Non-pigmented ciliary epithelial cell (primary cell): ENCODE measurements around the gene FHIT.

Experiments
- DNase-seq: peaks from one replicate; pipeline ENCODE4 v3.0.0-alpha.2; 2010; ENCODE audit warnings: low read depth

Gene FHIT

DNA sequence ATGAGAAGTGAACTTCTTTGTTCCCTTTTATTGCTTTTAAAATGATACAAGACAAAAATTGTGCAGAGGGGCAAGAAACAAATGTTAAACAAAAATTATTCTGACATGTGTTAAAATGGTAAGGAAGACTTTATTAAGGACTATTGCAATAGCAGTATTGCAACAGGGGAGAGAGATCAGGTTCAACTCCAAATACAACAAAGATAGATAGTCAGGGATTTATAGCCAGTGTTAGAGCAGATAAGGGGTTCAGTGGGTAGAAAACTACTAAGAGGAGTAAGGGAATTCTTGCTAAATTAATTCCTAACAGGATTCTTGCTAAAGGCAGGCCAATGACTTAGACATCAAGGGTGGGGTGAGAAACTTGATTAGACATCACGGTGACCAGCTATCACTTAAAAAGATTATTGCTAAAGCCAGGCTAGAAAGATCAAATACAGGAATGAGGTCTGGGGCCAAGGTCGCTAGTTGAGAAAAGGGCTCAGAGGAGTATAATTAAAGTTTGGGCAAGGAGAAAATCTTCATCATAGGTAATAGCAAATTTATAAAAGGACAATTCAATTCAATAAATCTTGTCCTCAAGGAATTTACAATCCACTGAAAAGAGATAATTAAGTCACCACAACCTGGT lies 81.5 kb downstream of the FHIT start:
- no peak for DNase-seq

DNA sequence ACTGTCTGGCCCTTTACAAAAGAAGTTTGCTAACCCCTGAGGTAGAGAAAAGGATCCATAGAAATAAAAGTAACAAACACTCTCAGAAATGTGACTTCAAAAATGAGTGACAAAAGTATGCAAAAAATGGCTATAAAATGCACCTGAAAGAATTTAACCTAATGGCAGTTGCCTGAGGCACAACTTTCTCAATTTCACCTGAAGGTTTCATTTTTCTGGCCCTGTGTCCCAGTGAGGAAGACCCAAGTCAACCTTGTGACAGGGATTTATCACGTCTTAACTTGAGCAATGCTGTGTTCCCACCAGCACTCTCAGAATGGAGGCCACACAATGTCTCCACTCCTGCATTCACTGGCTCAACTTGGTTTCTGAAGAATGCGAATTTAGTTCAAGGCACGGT lies 83.0 kb downstream of the FHIT start:
- DNase-seq: no peak

DNA sequence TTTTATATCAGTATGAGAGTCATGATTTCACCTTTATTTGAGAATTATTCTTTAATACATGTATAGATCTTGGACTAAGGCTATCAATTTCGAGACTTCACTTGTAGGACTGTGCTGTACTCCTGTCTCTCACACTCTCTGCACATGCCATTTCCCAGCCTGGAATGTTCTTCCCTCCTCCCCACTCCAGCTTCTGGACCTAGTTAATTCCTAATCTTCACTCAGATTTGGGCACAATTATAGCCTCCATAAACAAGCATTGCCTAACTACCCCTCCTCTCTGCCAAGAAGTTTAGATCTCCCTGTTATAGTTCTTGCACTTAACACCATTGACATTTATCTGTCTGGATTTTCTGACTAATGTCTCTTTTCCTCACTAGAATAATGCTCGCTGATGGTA lies 88.3 kb downstream of the FHIT start:
- DNase-seq: no peak

DNA sequence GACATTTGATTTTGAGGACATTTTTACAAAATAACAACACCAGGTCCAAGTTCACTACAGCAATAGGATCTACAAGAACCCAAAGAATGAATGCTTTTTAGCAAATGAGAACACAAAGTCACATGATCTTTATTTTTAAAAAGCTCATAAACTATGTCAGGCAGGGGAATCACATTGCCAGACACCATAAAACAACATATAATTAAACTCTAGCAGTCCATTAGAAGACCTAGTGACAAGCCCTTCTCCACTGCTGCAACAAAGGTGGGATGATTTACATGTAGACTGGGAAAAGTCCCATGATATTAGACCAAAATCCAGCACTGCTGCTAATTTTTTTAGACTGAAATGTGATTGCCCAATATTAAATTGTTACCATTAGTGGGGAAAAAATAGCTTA lies 92.6 kb downstream of the FHIT start:
- DNase-seq: no peak

DNA sequence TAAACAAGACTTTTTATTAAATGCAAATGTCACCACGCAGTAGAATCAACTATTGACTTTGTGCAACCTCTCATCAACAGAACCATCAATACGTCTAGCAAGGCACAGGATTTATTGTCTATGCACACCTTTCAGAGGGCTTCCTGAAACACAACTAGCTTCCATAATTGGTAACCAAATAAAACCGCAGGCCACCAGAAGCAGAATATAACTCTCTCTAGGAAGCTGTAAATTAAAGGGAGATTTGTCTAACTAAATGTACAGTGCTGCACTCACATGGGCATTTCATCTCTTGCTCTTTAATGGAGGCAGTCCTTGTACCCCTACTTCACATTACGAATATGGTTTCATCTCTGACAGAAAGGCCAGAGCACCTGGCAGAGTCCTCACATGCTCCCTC lies 93.0 kb downstream of the FHIT start:
- no peak for DNase-seq

DNA sequence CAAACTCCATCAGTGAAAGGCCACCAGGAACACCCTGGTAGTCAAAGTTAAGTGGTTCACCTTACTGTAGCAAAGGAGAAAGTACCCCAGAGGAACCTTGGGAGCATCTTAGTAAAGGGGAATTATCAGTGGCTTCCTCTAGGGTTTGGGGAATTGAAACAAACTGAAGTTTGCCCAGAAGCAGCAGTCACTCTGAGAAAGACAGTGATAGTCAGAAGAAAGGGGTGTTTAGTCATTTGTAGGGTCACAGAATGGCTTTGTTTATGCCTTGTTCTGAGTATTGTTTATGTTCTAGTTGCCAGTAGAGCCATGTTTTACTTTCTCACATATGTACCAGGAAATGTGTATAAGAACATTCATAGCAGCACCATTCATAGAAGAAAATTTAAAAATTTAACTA lies 93.8 kb downstream of the FHIT start:
- DNase-seq: no peak

DNA sequence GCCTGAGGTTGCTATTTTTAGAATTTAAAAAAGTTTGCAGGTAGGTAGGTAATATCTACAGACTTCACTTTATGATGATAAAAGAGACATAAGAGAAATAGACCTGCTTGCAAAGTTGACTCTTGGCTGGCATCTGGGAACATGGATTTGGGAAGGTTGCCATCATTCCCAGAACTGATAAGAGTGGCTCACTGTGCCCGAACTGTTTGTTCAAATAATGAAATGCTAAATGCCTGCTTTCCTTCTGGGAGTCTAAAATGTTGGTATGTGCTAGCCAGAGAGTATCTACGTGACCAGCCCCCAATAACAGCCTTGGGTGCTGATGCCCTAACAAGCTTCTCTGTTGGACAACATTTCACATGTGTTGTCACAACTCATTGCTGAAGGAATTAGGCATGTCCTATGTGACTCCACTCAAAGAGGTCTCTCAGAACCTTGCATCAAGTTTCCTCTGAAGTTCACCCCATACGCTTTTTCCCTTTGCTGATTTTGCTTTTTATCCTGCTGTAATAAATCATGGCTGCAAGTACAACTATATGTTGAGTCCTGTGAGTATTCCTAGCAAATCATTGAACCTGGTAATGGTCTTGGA lies 95.5 kb downstream of the FHIT start:
- no peak for DNase-seq

DNA sequence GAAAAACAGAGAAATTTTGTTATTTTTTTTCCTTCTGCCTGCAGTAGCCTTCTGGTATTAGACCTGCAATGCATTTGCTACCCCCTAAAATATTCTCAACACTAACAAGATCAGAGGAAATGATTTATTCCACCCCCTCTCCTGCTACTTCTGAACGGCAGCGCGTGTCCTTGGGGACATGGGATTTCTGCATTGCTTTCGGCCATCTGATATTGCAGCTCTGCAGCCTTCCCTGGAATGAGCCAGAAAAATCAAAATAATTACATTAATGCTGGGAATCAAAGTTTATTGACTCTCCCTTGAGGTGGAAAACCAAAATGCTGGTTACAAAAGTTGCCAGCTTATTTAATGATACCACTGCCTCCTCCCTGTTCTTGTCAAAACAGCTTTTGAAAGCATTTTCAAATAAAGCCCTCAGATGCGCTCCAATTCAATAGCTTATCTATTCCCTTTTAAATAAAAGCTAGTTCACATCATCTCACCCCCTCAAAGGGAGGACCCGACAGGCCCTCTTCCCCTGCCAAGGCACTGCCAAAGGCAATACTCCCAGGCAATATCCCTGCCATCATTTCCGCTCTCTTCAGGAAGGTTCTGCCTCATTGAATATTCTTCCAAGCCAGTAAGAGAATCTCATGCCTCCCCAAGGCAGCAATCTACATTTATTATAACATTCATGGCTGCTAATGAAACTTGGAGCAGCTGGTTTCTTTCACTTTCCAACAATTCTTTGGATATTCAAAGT lies 96.6 kb downstream of the FHIT start:
- DNase-seq: no peak

DNA sequence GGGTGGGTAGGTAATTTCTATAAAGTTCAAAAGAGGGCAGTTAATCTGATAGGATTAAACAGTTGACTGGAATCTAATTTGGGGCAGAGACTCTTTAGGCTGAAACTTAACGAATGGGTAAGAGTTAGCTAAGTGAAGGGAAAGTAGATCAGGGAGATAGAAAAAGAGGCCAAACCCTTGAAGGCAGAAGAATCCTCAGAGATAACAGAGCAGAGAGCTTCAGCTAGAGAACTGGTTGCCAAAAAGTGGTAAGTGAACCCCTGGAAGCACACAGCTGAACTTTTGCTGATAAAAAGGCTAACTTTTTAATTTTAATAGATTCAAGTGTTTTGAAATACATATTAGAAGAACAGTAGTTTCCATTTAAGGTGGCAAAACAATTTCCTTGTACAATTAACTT lies 99.2 kb downstream of the FHIT start:
- DNase-seq: no peak

DNA sequence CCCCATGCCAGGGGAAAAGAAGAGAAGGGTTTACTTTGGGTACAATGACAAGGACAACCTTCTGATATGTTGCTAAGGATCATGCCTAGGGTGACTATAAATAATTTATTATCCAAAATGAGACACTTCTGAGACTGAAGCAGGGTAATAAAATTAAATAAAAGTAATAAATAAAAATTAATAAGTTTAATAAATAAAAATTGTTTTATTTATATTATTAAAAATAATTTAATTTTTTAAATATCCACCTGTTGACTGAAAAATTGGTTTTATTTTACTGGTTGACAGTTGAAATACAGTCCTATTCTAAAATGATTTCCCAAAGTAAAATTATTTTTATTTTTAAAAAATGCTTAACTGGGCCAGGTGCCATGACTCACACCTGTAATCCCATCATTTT lies 102.0 kb downstream of the FHIT start:
- no peak for DNase-seq

DNA sequence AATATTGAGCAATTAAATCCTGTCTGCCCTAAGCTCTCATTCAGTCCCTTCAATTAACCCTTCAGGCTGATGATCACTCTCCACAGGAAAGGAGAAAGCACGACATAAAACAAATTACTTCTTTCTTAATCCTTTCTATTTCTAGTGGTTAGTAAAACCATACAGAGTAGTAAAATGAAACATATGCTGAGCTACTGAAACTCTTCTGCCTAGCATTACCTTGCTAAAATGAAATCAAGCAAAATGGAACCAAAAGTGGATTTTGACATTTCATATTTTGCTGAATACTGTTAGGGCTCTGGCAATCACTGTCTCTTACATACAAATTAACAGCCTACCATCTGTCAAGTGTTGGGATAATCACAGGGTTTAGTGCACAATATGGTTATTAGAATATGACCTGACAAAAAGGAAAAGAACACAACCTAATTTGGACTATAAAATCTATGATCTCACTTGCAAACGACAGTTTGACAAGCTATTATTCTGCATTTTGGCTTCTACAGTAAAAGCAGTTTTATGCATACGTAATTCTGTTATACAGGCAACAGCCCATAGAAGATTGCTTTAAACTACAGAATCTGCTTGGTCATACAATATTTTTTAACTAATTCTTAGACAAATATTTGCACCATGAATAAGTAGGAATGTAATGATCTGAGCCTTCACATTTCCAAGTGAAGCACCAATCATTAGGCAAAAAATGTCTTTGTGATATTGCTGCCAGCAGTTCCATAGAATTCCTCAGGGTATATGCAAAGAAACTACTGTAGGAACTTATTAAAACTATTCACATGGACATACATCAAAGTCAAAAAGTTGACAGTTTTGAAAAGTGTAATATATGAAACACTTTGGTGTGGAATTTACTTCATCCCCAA lies 105.0 kb downstream of the FHIT start:
- DNase-seq: no peak

DNA sequence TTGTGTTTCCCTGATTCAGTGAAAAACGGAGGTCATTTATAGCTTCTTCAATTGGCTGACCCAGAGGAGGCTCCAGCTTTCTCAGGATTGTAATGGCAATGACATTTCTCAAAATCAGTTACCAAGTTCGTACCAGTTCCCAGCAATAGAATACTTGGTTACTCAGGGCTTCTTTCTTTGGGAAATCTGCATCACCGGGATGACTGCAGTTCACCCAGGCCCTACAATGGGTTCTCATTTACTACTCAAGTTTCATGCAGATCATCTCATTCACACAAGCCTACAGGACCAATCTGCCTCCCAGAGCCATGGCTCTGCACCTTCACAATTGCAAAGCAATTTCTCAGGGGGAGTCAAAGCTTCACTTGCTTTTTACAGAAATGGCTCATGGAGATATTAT lies 109.6 kb downstream of the FHIT start:
- DNase-seq: no peak

DNA sequence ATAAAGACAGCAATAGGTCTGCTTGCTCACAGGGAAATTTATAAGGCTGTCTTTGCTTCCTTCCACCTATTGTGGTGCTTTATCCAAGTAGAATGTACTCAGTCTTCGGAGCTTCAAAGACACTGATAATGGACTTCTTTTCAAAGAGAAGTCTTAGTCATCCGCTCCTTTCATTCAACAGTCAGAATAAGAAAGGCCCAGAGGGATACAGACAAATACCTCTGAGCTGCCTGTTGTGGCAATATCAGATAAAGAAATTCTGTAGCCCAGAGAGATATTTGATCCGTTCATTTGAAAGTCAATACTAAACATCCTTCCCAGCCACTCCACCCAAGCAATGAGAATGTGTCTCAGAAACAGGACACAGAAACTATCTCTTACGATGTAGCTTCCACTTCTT lies 110.0 kb downstream of the FHIT start:
- no peak for DNase-seq

DNA sequence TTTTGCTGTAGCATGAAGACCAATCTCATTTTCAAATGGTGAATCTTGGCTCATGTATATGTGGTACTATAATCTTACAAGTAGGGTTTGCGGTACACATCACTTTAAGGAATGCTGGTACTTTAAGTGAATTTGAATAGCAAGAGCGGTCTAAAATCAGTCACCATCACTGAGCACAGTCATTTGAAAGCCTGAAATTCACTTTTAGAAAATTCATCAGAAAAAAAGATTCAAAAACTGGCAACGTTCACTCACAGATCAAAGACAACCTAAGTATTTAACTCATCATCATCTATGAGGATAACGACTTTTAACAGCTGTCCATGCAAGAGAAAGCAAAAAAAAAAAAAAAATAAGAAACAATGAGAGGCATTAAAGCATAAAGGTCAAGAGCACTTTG lies 111.6 kb downstream of the FHIT start:
- DNase-seq: no peak

DNA sequence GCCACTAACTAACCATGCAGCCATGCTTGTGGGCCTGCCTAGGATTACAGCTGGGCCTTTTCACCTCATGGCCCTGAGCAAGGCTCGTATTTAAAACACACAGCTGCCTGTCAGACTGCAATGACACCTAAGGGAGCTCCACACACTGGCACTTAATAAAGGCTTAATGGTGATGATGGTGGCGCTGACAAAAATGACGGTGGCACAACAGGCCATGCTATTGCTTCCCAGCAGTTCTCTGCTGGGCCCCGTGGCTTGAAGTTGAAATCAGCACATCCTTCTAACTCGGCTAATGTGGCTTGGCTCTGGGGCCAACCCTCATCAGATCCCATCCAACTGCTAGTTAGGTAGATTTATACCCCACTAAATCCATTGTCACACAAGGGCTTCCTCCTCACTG lies 112.9 kb downstream of the FHIT start:
- DNase-seq: no peak

DNA sequence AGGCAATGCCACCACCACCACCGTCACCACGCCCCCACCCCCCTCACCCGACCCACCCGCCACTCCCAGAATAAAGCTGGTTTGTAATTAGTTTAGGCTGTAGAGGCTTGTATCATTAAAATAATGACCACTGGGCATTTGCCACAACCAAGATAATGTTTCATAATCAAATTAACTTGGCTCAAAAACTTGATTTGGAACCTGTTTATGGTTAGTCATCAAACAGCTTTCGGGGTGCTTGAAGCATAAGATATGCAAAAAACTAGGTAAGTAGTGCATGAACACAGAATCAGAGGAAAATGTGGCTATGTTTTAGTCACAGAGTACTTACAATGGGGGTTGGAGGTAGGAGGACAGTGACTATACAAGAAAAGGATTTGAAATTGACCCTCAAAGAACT lies 115.1 kb downstream of the FHIT start:
- no peak for DNase-seq

DNA sequence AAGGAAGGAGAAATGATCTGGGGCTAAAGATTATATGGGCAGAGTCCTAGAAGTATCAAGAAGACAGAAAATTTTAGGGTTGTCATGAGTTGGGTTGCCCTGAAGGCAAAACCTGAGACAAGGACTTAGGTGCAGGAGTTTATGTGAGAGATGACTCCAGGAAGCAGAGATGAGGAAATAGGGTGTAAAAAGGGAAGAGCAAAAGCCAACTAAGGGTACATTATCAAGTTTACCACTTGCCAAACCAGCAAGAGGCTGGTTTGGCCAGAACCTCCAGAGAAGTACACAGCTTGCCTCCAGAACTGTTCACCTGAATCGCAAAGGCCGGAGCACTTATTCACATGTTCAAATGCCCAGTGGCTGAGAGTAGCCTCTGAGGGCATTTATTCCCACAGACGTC lies 116.7 kb downstream of the FHIT start:
- DNase-seq: no peak

DNA sequence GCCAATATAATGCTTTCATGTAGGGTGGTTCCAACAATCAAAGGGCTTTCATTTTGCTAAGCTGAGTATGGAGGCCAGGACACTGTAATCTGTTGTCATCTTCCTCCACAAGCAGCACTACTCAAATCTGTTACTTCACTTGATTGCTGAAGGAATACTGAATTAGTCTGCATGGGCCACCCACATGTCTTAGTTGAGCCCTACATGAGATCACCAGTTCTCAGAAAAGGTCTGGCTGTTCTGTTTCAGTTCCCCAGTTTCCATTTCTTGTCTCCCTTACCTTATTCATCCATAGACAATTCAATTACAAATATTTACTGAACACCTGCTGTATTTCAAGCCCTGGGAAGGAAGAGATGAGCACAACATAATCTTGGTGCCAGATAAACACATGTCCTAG lies 119.2 kb downstream of the FHIT start:
- DNase-seq: no peak

DNA sequence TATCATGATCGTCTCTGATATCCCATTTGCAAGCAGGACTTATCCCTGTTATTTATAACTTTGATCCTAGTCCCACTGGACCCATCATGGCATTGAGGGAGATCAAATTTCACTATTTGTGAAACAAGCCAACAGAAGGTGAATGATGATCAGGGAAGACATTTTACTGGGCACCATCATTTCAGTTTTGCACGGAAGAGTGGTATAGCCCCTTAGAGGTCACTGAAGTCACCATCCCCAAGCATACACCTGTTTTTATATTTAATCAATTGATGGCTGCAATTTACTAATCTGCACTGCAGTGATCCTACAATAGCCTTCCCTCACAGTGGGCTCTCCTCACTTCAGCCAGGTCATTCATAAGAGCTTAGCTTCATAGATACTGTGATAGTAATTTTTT lies 132.4 kb downstream of the FHIT start:
- no peak for DNase-seq

DNA sequence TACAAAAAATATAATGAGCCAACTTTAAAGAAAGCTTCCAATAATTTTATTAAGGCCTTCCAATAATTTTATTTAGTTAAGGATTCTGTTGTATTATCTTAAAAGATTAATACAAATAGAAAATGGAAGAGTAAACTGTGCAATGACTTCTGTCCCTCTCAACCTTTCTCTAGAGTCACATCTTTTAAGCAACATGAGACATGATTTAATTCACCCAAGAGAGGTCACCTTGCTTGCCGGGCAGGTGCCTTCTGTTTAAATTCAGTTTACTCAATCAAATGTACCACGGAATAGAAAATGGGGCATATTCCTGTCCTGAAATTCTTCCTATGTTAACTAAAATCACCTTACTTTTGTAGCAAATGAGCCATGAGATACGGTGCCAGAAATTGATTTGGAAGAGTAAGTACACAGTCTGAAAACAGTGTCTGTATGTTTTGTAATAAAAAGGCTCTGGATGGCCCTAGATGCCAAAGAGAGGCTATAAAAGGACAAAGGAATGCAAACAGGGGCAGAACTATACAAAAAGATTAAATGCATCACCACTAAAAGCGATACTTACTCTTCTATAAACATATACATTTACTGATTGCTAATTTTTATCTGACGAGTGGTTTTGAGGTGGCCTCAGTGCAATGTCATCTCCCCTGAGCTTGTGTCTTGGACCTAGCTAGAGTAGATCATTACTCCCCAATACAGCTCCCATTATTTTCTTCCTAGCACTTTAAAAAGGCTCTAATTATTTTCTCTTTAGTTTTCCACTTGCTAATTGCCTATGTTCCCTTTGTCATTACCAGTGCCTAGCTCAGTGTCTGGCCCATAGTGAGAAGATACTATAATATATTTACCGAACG lies 134.0 kb downstream of the FHIT start:
- no peak for DNase-seq

DNA sequence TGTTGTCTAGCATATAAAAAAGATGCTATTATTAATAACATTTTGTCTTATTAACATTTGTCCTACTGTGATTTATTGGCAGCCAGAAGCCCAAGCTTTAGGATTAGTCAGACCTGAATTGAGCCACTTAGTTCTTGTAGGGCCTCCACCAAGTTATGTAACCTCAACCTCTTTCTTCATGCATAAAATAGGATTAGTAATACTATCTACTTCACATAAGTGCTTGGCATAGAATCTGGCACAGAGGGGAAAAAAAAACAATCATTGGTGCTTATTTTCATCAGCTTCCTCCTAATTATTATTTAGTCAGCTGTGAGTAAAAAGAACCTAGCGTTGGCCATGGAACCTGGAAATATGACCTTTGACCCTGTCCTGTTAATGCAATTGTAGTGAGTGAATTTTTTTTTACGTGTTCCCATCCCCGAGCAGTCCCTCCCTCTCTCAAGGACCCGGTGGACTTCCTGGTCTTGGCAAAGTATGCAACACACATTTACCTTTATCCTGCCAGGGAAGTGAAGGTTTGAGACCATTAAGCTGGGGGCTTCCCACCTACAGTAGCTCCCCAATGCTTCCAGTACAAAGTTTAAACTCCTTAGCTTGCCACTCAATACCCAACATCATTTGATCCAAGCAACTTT lies 136.8 kb downstream of the FHIT start:
- DNase-seq: peak; percentile 3
